B cell (primary cell): Measurements from ENCODE around the gene GNS.

ENCODE experiments used
- EZH2 ChIP-seq: IDR thresholded peaks from 2 replicates; pipeline ENCODE4 v1.6.1; 2012; ENCODE audit warnings: borderline replicate concordance, low read depth, mild to moderate bottlenecking, moderate library complexity, low read length; ENCODE audit not compliant: insufficient read depth, poor library complexity, severe bottlenecking
- TF ChIP-seq, protein P1 (sequence below): fragments of 200-600 bp; IDR thresholded peaks from one replicate; pipeline ENCODE4 v1.8.0; 2022; ENCODE audit warnings: antibody characterized with exemption, mild to moderate bottlenecking

DNA sequence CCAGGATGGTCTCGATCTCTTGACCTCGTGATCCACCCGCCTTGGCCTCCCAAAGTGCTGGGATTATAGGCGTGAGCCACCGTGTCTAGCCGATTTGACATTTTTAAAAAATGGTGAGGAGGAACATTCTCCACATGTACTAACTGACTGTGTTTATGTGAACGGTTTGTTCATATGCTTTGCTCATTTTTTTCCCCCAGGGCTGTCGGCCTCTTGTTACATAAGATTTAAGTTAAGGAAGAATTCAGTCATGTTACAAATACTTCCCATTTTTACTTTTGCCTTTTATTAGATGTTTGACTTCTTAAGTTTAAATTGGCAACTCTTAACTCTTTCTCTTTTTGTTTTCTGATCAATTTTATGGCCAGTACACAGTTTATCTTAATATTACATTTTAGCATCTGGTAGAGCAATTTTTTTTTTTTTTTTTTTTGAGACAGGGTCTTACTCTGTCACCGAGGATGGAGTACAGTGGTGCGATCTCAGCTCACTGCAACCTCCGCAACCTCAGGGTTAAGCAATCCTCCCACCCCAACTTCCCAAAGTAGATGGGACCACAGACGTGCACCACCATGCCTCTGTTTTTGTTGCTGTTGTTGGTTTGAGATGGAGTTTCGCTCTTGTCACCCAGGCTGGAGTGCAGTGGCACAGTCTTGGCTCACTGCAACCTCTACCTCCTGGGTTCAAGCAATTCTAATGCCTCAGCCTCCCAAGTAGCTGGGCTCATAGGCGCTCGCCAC, 9.6 kb downstream of the GNS start:
- TF ChIP-seq, protein P1, sequence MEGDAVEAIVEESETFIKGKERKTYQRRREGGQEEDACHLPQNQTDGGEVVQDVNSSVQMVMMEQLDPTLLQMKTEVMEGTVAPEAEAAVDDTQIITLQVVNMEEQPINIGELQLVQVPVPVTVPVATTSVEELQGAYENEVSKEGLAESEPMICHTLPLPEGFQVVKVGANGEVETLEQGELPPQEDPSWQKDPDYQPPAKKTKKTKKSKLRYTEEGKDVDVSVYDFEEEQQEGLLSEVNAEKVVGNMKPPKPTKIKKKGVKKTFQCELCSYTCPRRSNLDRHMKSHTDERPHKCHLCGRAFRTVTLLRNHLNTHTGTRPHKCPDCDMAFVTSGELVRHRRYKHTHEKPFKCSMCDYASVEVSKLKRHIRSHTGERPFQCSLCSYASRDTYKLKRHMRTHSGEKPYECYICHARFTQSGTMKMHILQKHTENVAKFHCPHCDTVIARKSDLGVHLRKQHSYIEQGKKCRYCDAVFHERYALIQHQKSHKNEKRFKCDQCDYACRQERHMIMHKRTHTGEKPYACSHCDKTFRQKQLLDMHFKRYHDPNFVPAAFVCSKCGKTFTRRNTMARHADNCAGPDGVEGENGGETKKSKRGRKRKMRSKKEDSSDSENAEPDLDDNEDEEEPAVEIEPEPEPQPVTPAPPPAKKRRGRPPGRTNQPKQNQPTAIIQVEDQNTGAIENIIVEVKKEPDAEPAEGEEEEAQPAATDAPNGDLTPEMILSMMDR, result no peak
- no peak for TF ChIP-seq EZH2
